NK-92 (cell line): ENCODE data around the gene SNAPC2.

Source experiments
- DNase-seq: peaks from one replicate; lab custom pipeline; 2025; ENCODE audit not compliant: unreplicated experiment; lab: John Stamatoyannopoulos, UW

The SNAPC2 gene, protein sequence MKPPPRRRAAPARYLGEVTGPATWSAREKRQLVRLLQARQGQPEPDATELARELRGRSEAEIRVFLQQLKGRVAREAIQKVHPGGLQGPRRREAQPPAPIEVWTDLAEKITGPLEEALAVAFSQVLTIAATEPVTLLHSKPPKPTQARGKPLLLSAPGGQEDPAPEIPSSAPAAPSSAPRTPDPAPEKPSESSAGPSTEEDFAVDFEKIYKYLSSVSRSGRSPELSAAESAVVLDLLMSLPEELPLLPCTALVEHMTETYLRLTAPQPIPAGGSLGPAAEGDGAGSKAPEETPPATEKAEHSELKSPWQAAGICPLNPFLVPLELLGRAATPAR

DNA sequence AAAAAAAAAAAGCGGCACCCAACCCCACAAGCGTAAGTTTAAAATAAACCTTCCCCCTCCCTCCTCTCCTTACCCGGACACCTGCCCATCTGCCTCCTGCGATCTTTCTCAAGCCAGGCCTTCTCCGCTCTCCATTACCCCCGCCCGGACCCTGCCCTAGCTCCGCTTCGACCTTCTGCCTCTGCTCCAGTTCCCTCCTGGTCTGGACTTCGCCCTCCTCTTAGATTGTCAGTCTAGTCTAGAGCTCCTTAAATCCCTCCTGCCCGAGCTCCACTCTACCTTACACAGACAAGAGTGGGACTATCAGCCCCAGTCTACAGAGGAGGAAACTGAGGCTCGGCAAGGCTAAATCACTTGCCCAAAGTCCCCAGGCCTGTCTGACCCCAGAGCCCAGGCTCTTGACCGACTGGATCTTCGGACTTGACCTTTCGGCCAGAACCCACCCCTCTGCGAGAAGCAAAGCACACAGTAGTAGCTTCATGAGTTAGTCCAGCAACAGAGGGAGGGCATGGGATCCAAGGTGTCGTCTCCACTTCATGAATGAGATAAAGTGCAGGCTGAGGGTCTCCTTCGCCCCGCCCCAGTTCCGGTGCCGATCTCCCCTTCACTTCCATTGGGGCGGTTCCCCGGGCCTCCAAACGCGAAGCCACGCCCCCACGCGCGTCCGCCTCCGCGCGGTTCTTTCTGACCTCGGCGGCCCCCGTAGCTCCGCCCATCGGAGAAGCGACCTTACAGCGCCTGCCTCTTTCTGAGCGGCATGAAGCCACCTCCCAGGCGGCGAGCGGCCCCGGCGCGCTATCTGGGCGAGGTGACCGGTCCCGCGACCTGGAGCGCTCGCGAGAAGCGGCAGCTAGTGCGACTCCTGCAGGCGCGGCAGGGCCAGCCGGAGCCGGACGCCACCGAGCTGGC lies at the start of gene SNAPC2:
TSS of gene SNAPC2 (plus strand) at position 729 of the 909 bp plus-strand sequence. CDS start at position 758, 29 bp downstream.
- DNase-seq: peak; percentile 56

DNA sequence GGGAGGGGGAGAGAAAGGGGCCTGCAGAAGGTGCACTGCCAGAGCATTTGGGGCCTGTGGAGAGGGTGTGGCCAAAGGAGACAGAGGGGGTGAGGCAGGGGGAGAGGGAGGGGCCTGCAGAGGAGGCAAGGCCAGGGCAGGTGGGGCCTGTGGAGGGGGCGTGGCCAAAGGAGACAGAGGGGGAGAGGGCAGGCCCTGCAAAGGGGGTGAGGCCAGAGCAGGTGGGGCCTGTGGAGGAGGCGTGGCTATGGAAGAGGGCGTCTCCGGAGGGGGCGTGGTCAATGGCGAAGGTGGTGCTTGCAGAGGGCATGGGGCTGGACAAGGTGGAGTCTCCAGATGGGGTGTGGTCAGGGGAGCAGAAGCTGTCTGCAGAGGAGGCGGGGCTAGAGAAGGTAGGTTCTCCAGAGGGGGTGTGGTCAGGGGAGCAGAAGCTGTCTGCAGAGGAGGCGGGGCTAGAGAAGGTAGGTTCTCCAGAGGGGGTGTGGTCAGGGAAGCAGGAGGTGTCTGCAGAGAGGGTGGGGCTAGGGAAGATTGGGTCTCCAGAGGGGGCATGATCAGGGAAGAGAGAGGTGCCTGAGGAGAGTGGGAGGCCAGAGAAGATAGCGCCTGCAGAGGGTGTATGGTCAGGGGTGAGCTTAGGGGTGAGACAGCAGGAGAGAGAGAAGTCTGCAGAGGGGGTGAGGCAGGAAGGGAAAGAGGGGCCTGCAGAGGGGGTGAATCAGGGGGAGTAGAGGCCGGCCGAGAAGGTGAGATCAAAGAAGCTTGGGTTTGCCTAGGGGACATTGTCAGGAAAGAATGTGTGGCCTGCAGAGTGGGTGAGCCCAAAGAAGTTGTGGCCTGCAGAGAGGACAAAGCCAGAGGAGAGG lies 49.3 kb upstream of the SNAPC2 start:
- no peak for DNase-seq

DNA sequence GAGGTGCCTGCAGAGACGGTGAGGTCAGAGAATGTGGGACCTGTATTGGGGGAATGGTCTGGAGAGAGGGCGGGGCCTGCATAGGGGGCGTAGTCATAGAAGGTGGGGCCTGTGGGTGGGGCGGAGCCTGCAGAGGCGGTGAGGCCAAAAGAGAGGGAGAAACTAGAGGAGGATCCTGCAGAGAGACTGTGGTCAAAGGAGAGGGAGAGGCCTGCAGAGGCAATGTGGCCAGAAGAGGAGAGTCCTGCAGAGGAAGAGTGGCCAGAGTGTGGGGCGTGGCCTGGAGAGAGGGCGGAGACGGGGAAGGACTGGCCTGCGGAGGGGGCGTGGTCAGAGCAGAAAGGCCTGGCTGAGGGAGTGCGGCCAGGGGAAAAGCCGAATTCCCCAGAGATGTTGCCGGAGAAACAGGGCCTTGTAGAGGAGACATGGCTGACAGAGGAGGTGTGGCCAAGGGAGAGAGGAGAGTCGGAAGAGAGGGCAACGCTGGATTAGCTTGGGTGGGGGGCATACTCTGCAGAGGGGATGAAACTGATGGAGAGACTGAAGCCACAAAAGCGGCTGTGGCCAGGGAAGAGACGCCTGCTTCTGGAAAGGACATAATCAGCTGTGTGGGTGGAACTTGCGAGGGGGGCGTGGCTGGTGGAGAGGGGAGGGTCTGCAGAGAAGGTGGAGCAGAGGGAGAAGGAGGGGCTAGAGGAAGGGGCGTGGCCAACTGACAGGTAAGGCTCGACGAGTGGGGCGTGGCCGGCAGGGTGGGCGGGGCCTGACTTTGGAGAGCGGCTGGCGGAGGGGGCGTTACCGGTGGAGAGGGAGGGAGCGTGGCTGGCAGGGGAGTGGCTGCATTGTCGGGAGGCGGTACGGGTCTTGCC lies 48.5 kb upstream of the SNAPC2 start:
- DNase-seq: no peak

DNA sequence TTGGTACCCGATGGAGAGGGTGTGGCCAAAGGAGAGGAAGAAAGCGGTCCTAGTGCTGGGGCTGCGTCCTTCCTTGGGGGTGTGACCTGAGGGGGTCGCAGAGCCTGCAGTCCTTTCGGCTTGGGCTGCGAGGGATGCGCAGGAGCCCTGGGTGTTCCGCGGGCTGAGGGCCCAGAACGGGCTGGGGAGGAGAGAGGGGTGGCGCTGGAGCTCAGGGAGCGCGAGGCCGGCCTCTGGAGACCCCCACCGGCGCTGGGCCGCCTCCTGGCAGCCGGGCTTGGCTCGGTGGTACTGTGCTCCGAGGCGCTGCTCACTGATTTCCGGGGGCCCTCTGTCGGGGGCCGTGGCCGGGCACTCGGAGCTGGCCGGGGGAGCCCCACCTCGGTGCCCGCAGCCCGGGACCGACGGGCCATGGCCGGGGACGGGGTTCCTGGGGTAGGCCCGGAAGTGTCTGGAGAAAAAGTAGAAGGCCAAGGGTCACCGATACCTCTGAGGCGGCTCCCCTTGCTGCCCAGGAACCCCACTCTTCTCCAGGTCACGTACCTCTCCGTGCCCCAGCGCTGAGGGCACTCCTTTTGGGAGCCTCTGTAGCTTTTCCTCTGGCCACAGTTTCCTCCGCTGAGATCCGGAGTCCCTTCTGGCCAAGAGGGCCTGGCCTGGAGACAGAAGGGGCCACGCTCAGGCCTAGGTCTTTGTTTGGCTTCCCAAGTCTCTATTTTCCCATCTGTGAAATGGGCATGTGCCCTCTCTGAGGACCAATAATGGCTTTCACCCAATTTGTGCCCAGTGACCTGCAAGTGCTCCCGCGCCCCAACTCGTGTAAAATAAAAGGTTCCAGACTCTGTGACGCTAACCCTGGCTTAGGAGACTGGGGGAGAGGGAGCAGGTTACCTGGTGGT lies 47.6 kb upstream of the SNAPC2 start:
- DNase-seq: no peak

DNA sequence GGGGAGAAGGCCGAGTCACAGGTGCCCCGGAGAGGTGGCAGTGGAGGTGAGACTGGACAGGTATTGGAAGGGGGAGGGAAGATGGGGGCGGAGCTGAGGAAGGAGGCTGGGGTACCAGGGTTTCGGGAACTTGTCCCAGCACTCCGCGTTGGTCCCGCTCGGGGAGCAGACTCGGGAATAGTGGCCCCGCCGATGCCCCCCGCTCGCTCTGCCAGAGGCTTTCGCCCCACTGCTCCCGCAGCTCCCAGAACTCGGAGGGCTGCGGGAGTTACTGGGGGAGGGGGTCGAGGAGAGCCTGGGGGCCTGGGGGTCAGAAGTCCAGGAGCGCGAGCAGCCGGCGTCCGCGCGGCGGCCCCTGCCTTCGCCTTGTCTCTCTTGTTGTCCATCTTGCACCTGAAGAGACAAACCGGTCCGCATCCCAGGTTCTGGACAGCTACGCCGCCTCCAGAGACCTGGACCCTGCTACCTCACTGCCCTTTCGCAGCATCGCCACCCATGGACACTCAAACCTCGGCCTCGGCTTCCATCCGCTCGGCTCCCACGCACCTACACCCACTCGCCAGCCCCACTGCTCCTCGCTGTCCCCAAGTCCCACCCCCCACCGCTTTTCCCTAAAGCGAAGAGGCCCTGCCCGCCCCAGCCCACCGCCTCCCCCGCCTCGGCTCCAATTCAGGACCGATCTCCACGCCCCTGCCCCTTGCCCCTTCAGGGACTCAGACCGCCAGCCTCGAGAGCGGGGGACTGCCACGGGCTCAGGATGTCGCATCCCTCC lies 46.6 kb upstream of the SNAPC2 start:
- no peak for DNase-seq

DNA sequence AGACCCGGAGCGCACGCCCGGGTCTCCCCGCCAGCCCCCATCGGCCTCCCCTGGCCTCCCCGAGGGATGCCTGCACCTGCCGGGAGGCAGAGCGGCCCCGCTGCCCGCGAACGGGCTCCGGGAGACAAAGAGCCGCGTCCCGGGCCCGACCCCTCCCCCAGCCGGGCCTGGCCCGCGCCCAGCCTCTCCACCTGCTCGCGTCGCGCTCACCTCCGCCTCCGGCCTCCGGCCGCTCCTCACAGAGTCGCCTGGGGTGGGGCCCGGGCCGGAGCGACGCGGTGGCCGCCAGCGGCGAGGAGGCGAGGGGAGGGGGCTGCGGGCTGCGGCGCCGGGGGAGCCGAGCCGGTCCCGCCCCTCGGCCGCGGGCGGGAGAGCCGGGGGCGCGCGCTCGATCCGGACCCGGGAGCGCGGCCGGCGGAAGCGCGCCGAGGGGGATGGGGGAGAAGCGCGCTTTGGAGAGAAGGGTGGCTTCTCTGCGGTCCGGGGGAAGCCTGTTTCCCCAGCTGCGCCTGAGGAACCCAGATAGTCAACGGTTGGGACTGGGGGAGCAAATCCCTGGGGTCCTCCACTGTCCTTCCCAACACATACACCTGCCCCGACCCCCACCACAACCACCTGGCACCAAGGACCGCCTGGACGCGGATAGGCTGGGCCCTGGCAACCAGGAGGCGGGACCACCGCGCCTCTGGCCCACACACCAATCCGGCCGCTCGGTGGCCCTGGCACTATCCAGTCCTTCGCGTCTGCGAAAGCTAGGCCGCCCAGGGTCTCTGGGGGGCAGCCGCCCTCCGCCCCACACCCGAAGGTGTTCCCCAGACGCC lies 45.9 kb upstream of the SNAPC2 start, which contains the start of gene PRR36:
TSS of gene PRR36 (minus strand) at position 315 of the 821 bp plus-strand sequence. CDS start 701 bp downstream, outside the sequence.
- DNase-seq: no peak

DNA sequence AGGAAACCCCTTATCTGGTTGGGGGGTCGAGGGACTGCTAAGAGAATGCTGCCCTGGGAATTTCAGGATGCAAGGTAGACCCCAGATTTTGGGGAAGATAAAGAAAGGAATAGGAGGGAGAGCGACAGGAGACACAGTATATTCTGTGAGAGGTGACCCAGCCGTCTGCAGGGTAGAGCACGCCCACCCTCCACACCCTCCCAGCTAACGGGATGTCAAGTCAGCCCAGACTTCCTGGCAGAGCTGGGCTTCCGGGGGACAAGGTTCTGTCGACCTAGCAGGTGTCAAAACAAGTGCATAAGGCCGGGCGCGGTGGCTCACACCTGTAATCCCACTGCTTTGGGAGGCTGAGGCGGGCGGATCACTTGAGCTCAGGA lies 45.3 kb upstream of the SNAPC2 start:
- DNase-seq: no peak

DNA sequence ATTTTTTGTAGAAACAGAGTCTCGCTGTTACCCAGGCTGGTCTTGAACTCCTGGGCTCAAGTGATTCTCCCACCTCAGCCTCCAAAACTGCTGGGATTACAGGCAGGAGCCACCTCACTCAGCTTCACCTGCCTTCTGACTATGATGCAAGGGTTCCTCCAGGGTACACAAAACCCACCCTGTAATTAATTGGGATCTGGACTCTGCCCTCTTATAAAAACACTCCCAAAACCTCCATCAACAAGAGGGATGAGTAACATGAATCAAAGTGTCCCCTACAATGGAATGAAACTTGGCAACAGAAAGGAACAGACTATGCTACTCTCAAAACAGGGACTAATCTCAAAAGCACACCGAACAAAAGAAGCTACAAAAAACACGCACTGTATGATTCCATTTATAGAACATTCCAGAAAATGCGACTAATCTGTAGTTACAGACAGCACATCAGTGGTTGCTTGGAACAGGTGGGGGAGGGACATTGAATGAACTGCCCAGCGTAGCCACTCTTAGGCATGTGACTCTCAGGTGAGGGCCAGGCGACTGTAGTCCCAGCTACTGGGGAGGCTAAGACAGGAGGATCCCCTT lies 42.8 kb upstream of the SNAPC2 start:
- no peak for DNase-seq

DNA sequence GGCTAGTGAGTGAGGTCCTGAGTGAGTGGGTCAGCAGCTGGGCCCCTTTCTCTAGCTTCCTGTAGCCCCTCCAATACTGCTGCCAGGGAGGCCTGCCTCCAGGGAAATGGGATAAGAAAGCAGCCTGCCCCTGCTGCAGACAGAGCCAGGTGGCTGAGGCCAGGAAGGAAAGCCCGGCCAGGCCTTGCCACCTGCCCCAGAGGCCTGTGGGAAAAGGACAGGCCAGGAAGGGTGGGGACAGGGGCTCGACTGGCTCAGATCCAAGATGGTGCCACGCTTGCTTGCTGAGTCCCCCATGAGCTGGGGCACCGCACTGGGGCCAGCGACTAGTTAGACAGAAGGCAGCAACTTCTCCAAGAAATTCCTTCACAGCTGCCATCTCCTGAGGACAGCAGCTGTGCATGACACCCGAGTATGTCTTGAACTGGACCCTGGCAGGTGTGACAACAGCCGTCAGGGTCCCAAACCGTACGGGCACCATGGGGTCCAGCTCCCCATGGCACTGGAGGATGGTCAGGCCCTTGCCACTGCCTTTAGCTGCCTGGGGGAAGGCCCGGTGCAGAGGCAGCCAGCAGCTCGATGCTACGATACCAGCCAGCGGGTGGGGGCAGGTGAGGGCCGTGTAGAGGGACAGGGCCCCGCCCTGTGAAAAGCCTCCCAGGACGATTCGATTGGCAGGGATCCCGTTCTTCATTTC lies 40.9 kb upstream of the SNAPC2 start:
- DNase-seq: no peak

DNA sequence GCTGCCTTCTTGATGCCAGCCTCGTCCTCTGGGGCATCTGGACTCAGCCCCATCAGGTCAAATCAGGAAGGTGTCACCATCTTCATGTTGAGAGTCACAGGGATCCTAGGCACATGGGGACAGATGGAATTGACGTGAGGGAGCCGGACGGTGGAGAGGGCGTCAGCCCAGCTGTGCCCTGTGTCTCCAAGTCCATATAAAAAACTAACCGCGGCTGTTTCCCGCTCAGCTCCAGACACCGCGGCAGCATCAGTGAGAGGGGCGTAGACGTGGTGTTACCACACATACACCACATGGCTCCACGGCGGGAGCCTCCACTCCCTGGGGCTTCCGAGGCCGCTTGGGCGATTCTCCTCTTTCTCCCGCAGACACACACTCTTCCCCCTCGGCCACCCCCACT lies 40.3 kb upstream of the SNAPC2 start:
- DNase-seq: no peak

DNA sequence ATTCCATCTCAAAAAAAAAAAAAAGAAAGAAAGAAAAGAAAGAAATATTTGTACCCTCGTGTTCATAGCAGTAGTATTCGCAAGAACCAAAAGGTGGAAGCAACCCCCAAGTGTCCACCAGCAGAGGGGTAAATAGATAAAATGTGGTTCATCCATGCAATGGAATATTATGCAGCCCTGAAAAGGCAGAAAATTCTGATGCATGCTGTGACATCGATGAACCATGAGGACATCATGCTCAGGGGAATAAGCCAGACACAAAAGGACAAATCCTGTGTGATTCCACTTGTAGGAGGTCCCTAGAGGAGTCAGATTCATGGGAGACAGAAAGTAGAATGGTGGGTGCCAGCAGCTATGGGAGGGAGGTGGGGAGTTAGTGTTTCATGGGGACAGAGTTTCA lies 38.2 kb upstream of the SNAPC2 start:
- DNase-seq: no peak

DNA sequence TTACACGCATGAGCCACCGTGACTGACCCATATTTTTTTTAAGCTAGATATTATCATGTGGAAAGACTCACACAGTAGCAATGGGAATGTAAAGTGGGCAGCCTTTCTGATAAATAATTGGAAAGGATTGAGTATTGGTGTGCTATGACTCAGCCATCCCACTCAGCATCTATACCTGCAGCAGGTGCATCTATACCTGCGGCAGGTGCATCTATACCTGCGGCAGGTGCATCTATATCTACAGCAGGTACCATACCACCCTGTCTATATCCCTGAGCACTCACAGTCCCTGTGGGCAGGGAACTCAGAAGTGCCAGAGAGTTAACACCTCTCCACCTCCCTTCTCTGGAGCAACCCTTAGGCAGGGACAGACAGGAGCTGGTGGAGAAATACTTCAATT lies 37.0 kb upstream of the SNAPC2 start:
- no peak for DNase-seq

DNA sequence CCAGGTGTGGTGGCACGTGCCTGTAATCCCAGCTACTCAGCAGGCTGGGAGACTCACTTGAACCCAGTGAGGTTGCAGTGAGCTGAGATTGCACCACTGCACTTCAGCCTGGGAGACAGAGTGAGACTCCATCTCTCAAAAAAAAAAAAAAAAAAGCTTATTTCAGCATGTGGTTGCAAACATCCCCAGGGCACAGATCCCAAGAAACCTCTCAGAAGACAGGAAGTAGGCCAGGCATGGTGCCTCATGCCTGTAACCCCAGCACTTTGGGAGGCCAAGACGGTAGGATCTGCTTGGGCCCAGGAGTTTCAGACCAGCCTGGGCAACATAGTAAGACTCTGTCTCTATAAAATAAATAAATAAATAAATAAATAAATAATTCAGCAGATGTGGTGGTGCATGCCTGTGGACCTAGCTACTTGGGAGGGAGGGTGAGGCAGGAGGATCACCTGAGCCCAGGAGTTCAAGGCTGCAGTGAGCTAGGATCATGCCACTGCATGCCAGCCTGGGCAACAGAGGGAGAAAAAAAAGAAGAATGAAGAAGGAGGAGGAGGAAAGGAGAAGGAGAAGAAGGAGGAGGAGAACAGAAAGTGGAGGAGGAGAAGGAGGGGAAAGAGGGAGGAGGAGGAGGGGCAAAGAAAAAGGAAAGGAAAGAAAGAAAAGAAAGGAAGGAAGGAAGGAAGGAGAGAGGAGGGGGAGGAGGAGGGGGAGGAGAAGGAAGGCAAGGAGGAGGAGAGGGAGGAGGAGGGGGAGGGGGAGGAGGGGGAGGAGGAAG lies 36.2 kb upstream of the SNAPC2 start:
- no peak for DNase-seq

DNA sequence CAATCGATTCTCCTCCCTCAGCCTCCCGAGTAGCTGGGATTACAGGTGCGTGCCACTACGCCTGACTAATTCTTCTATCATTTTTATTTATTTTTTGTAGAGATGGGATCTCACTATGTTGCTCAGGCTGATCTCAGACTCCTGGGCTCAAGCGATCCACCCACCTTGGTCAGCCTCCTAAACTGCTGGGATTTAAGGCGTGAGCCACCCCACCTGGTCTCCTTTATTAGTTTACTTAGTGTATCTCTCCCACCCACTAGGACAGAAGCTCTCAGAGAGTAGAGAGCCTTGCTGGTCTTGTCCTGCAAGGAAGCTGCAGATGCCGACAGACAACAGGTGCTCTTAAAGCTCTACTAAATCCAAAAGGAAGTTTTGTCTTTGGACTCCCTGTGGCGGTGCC lies 34.3 kb upstream of the SNAPC2 start:
- DNase-seq: no peak

DNA sequence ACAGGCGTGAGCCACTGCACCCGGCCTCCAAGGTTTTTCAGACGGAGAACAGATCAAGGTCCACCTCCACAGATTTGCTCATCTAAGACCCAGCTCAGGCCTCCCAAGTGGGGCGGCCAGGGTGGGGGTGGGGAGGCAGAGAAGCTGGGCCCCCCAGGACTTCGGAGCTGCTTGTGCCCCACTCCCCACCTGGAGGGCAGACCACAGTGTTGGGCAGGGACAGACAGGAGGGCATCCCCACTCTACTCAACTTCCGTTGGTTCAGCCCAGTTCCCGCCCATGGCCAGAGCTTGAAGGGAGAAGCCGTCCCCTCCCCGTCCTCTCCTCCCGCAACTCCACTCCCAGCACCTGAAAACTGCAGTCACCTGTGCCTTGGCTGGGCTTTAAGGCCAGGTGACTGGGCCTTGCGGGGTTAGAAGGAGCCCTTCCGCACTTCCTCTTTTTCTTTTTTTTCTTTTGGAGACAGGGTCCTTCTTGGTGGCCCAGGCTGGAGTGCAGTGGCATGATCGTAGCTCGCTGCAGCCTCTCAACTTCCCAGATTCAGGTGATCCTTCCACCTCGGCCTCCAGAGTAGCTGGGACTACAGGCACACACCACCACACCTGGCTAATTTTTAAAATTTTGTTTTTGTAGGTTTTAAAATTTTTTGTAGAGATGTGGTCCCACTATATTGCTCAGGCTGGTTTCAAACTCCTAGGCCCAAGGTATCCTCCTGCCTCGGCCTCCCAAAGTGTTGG lies 32.6 kb upstream of the SNAPC2 start:
- DNase-seq: no peak
